ENCODE measurements around the gene NUDT15. TPM values are rescaled to one million over a fixed set of nuclear protein-coding genes. Genes with fewer than 3 reads are reported as not detected.

Gene NUDT15
- 19.8 to 31.8 TPM (median 27.4 TPM) in 5 replicates for total RNA-seq (2022; extraction: Qiagen RNA extraction; ENCODE audit: low read depth)

DNA sequence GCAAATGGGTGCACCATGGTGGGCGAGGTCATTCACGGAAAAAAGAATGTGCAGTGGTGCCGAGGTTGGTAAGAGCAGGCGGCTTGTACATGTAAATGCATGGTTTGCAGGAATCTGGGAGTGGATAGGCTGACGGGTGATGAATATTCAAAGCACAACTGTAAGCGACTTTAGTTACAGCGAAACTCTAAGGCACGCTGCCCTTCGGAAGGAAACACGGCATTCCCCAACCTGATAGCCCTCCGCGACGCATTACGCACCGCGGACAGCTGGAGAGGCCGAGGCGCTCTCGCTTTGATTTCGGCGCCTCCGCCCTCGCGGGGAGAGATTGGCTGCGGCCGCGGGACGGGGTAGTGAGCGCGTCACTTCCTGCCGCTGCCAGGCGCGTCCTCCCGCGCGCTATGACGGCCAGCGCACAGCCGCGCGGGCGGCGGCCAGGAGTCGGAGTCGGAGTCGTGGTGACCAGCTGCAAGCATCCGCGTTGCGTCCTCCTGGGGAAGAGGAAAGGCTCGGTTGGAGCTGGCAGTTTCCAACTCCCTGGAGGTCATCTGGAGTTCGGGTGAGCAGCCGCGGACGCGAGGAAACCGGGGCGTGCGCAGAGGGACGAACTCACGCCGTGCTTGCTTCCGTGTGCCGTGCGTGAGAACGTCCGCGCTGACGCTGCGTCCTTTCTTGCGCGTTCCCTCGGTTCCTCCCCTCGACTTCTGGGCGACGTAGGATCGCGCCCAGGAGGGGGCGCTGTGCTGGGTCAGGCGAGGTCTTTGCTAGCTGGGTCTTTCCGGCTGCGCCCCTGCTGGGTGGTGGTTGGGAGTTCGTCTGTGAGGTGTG lies at the start of gene NUDT15:
NUDT15 (plus strand) TSS at position 381 of the 828 bp plus-strand sequence; CDS start at position 402, 21 bp downstream.

DNA sequence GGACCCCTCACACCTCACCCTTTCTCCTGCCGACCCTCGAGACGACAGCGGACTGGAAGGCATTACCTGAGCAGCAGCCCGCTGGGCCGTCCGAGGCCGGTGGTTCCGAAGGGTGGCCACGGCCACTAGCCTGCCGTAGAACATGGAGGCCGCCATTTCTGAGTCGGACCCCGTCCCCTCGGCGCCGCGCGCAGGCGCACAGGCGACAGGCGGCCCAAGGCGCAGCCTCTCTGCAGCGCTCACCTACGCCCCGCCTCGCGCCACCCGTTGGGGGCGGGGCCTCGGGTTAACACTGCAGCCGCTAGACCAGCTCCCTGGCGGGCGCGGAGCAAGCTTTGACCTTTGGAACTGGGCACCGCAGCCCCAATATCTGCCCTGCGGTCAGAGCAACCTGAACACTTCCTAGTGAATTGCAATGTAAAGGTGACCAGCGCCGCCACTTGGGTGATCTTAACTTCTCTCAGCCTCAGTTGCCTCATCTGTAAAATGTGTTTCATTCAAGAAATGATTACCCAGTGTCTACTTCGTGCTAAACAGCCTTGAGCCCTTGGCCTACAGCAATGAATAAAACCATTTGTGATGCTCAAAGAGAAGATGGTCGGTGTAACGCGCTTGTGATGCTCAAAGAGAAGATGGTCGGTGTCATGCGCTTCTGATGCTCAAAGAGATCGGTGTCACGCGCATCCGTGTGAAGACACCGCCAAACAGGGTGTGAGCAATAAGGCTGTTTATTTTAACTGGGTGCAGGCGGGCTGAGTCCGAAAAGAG lies 36.2 kb upstream of the NUDT15 start, which contains the start of gene SUCLA2:
SUCLA2 (minus strand) TSS at position 160 of the 768 bp plus-strand sequence; CDS start at position 156, 4 bp downstream.

DNA sequence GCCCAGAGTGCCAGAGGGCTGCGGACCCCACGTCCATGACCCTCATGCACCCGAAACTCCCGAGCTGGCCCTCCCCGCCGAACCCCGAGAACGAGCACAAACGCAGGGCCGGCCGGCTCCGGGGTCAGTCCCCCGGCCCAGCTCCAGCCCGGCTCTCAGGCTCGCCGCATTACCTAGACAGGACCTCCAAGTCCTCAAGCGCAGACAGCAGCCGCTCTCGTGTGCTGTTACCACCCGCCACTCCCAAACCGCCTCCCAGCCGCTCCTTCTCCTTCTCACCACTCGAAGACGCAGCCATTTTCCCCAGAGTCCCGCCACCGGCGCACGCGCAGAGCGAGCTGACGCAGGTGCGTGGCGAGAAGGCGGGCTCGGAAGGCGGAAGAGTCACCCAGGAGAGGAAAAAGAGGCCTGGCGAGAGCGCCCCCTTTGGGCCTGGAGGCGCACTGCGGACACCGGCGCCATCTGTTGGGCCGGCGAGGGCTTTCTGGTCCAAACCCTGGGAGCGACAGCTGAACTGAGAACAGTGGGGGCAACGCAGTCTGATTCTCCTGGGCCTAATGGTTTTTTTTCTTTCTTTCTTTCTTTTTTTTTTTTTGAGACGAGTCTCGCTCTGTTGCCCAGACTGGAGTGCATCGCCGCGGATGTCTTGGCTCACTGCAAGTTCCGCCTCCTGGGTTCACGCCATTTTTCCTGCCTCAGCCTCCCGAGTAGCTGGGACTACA lies 57.4 kb downstream of the NUDT15 start, which contains the start of gene MED4:
MED4 (minus strand) TSS at position 324 of the 722 bp plus-strand sequence; CDS start at position 298, 26 bp downstream.

Other genes starting within 250 kb of the NUDT15 start
- 24.7 to 37.2 TPM (median 26.2 TPM) in 5 replicates for gene SUCLA2, start 36.5 kb upstream of the NUDT15 start, total RNA-seq (2022; extraction: Qiagen RNA extraction; ENCODE audit: low read depth)
- 27.9 to 59.5 TPM (median 35.7 TPM) in 5 replicates for gene MED4, start 57.4 kb downstream of the NUDT15 start, total RNA-seq (2022; extraction: Qiagen RNA extraction; ENCODE audit: low read depth)
- 133 to 167 TPM (median 150 TPM) in 5 replicates for gene ITM2B, start 195.5 kb downstream of the NUDT15 start, total RNA-seq (2022; extraction: Qiagen RNA extraction; ENCODE audit: low read depth)

All from A549 treated with ZK216348 at 1 μM for 4 hours (cell line).